Dendritic cell treated with granulocyte-macrophage colony-stimulating factor and Interleukin-4, amounts not matched to agents 40 ng/mL and 50 ng/mL, for 4 days (primary cell): ENCODE measurements around the gene SYT3.

ENCODE experiments used
- H3K27ac Mint-ChIP-seq: one replicate; pipeline ENCODE4 v1.8.0; 2022; ENCODE audit warnings: mild to moderate bottlenecking, mixed read lengths
- H3K27me3 Mint-ChIP-seq: one replicate; pipeline ENCODE4 v1.8.0; 2022; ENCODE audit warnings: mild to moderate bottlenecking, mixed read lengths
- H3K36me3 Mint-ChIP-seq: one replicate; pipeline ENCODE4 v1.8.0; 2022; ENCODE audit warnings: low read depth, mixed read lengths
- H3K4me1 Mint-ChIP-seq: one replicate; pipeline ENCODE4 v1.8.0; 2022; ENCODE audit warnings: low read depth, mixed read lengths
- H3K4me3 Mint-ChIP-seq: one replicate; pipeline ENCODE4 v1.8.0; 2022; ENCODE audit warnings: mild to moderate bottlenecking, moderate library complexity, mixed read lengths
- H3K9me3 Mint-ChIP-seq: one replicate; pipeline ENCODE4 v1.8.0; 2022; ENCODE audit warnings: mixed read lengths
- intact Hi-C: fragments of 100-400 bp; cut with micrococcal nuclease; formaldehyde crosslinking; loops from one replicate; pipeline ENCODE4 v1.15.0; 2022

SYT3 gene

GRCh38 chr19:50657222-50657669 lies 17.6 kb upstream of the SYT3 start:
- Mint-ChIP-seq H3K27ac (no peak overlapping the region), H3K27me3 (peaks cover 76% of the 10 kb centered on the region), H3K9me3 (peaks cover 34% of the 10 kb centered on the region), H3K4me3 (no peak overlapping the region), H3K36me3 (peaks cover 6% of the 10 kb centered on the region), H3K4me1 (peaks cover 11% of the 10 kb centered on the region)
- intact Hi-C loops: no loop called here

DNA sequence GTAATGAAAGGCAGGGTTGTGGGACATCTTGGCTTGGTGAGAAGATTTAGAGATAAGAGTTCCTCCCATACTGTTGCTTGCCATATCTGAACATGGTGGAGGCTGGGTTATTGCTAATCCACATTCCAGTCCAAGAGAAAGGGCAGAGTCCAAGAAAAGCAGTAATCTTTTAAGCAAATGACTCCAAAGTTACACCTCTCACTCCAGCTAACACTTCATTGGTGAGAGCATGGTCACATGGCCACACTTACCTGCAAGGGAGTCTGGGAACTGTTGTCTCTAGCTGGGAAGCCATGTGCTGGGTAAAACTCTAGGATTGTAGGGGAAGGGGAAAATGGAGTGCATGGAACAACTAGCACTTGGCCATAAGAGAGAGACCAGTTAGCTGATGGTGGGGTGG lies 15.2 kb upstream of the SYT3 start:
- H3K4me1 Mint-ChIP-seq: peaks cover 11% of the 10 kb centered on the region
- peaks cover 37% of the 10 kb centered on the region for H3K9me3 Mint-ChIP-seq
- H3K4me3 Mint-ChIP-seq: no peak overlapping the region
- peaks cover 60% of the 10 kb centered on the region for H3K27me3 Mint-ChIP-seq
- H3K27ac Mint-ChIP-seq: no peak overlapping the region
- H3K36me3 Mint-ChIP-seq: peaks cover 6% of the 10 kb centered on the region
- intact Hi-C loops: no loop called here

GRCh38 chr19:50652722-50653121 lies 13.0 kb upstream of the SYT3 start:
- Mint-ChIP-seq H3K27ac (no peak overlapping the region), H3K36me3 (no peaks in the 10 kb centered on the region), H3K9me3 (peaks cover 32% of the 10 kb centered on the region), H3K4me1 (peaks cover 1% of the 10 kb centered on the region), H3K4me3 (no peak overlapping the region), H3K27me3 (peaks cover 48% of the 10 kb centered on the region)
- intact Hi-C loops: no loop called here

GRCh38 chr19:50651174-50651573 lies 11.5 kb upstream of the SYT3 start:
- peaks cover 22% of the 10 kb centered on the region for H3K9me3 Mint-ChIP-seq
- no peaks in the 10 kb centered on the region for H3K36me3 Mint-ChIP-seq
- intact Hi-C loops: no loop called here
- peaks cover 38% of the 10 kb centered on the region for H3K27me3 Mint-ChIP-seq
- H3K27ac Mint-ChIP-seq: no peak overlapping the region
- H3K4me1 Mint-ChIP-seq: no peaks in the 10 kb centered on the region
- no peak overlapping the region for H3K4me3 Mint-ChIP-seq

DNA sequence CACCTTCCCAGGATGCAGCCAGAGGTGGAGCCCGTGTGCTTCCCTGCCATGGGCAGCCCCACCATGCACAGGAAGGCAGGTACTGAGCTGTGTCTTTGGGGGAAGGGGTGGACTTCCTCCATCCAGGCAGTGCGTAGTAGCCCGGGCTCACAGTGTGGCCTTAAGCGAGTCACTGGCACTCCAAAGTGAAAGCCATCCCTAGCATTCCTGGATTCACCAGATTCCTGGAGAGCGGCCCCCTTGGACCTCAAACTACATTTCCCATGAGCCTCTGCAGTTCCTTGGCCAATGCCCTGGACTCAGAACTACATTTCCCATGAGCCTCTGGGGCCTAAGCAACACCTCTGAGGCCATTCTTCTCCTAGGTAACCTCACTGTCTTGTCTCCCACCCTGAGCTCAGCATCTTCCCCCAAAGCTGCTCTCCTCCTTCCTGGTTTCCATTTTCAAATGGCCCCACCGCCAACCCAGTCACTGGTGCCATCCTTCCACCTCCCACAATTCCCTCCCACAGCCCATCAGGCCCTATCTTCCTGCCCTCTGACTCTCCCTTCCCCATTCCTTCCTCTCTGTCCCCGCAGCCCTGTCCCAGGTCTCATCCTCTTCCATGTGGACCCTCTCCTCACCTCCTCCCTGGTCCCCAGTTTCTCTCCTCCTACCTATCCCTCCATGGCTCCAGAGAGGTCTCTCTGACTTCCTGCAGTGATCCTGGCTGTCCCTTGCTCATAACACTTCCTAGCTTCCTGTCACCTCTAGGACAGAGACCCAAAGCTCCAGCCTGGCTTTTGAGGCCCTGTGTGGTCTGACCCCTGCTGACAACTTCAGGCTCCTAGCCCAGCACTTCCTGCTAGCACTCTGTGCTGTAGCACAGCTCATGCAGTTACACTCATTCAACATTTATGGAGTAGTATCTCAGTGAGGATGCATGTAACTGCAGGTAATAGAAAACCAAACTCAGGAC lies 10.0 kb upstream of the SYT3 start, which contains the start of gene C19orf81:
TSS of gene C19orf81 (plus strand) at position 13 of the 959 bp plus-strand sequence. CDS start at position 13, 0 bp downstream.
- intact Hi-C loops: no loop called here
- Mint-ChIP-seq H3K4me1 (no peaks in the 10 kb centered on the region), H3K9me3 (peaks cover 8% of the 10 kb centered on the region), H3K27me3 (peaks cover 26% of the 10 kb centered on the region), H3K36me3 (no peaks in the 10 kb centered on the region), H3K27ac (no peak within 1 kb of the TSS), H3K4me3 (no peak within 1 kb of the TSS)

GRCh38 chr19:50648659-50649058 lies 9.0 kb upstream of the SYT3 start:
- Mint-ChIP-seq H3K27me3 (peaks cover 18% of the 10 kb centered on the region), H3K4me1 (no peaks in the 10 kb centered on the region), H3K4me3 (no peak overlapping the region), H3K9me3 (peaks cover 6% of the 10 kb centered on the region), H3K36me3 (no peaks in the 10 kb centered on the region), H3K27ac (no peak overlapping the region)
- intact Hi-C loops: no loop called here

- H3K9me3 Mint-ChIP-seq: peaks cover 6% of the 10 kb centered on the region
- no peak overlapping the region for H3K27ac Mint-ChIP-seq
- H3K4me3 Mint-ChIP-seq: no peak overlapping the region
- H3K27me3 Mint-ChIP-seq: peaks cover 14% of the 10 kb centered on the region
- no peaks in the 10 kb centered on the region for H3K4me1 Mint-ChIP-seq
- H3K36me3 Mint-ChIP-seq: no peaks in the 10 kb centered on the region
- intact Hi-C loops: no loop called here
Measured at GRCh38 chr19:50647879-50648615, 8.4 kb upstream of the SYT3 start.

DNA sequence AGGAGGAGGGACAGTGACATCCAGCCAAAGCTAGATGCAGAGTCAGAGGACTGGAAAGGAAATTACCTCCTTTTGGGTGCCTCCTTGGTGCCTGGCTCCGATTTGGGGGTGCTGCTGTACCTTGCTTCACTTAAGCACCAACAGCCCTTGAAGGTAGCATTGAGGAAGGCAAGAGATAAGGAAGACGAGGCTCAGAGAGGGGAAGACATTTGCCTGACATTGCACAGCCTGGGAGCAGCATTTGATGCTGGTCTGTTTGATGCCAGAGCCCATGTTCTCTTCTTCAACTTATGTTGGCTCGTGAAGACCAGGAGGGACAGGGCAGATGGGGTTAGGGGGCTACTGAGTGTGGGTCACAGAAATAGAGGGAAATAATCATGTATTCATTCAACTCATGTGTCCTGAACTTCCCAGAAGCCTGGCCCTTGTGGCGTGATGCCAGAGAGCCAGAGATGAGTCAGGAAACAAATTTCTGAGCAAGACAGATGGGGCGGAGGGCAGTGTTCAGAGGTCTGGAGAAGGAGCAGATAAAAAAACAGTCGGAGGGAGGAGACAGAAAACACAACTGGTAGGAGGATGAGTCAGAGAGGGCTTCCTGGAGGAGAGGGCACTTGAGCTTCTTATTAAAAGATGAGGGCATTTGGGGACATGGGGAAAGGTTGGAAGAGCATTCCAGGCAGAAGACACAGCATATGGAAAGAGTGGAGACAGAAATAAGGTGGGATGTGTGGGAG lies 6.6 kb upstream of the SYT3 start:
- intact Hi-C loops: no loop called here
- no peak overlapping the region for H3K4me3 Mint-ChIP-seq
- H3K36me3 Mint-ChIP-seq: no peaks in the 10 kb centered on the region
- H3K27me3 Mint-ChIP-seq: peaks cover 11% of the 10 kb centered on the region
- H3K4me1 Mint-ChIP-seq: no peaks in the 10 kb centered on the region
- peaks cover 6% of the 10 kb centered on the region for H3K9me3 Mint-ChIP-seq
- no peak overlapping the region for H3K27ac Mint-ChIP-seq

DNA sequence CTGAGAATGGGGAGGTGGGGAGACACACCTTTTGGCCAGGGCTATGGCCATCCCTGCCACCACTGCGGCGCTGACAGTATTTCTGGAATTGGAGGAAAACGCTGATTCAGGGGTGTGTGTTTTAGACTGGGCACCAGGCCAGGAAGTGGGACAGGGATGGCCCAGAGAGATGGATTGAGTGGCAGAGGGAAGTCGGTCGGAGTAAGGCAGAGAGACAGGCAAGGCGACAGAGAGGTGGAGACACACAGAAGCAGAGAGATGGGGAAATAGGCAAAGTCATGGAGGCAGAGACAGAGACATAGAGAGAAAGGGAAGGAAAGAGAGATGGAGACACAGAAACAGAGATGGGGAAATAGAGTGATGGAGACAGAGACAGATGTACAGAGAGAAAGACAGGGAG lies 5.4 kb upstream of the SYT3 start:
- Mint-ChIP-seq H3K36me3 (no peaks in the 10 kb centered on the region), H3K4me1 (no peaks in the 10 kb centered on the region), H3K27me3 (peaks cover 15% of the 10 kb centered on the region), H3K4me3 (no peak overlapping the region), H3K9me3 (peaks cover 6% of the 10 kb centered on the region), H3K27ac (no peak overlapping the region)
- intact Hi-C loops: no loop called here

GRCh38 chr19:50644315-50644915 lies 4.7 kb upstream of the SYT3 start:
- intact Hi-C loops: no loop called here
- H3K27ac Mint-ChIP-seq: no peak overlapping the region
- no peaks in the 10 kb centered on the region for H3K9me3 Mint-ChIP-seq
- no peaks in the 10 kb centered on the region for H3K4me1 Mint-ChIP-seq
- peaks cover 17% of the 10 kb centered on the region for H3K27me3 Mint-ChIP-seq
- no peaks in the 10 kb centered on the region for H3K36me3 Mint-ChIP-seq
- no peak overlapping the region for H3K4me3 Mint-ChIP-seq

DNA sequence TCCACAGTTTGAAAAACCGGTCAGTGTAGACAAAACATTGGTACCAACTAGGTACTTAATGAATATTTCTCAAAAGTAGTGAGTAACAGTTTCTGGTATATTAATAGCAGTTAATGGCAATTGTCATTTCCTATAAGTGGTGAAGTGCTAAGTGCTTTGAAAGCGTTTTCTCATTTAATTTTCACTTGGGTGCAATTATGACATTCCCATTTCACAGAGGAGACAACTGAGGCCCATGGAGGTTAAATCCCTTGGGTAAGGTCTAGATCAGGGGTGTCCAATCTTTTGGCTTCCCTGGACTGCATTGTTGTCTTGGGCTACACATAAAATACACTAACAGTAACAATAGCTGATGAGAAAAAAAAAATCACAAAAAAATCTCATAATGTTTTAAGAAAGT lies 687 bp upstream of the SYT3 start:
- Mint-ChIP-seq H3K9me3 (no peaks in the 10 kb centered on the region), H3K27ac (no peak overlapping the region), H3K4me3 (no peak overlapping the region), H3K36me3 (no peaks in the 10 kb centered on the region), H3K4me1 (no peaks in the 10 kb centered on the region), H3K27me3 (peaks cover 42% of the 10 kb centered on the region)
- intact Hi-C loops: no loop called here

DNA sequence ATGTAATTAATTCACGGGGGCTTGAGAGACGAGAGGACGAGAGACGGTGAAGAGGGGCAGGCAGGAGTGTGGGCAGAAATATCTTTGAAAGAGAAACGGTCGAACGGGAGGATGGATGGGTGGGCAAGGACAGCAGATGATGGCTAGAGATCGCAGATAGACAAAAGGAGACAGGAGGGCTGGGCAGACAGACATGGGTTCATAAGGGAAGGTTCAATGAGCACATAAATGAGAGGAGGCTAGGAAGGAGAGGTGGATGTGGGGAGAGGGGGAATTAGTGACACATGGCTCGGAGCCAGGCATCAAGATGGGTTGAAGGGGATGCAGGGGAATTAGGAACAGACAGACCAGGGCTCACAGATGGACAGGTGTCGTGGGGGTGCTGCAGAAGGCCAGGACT lies 1.1 kb downstream of the SYT3 start:
- peaks cover 42% of the 10 kb centered on the region for H3K27me3 Mint-ChIP-seq
- intact Hi-C loops: no loop called here
- no peaks in the 10 kb centered on the region for H3K4me1 Mint-ChIP-seq
- H3K27ac Mint-ChIP-seq: no peak overlapping the region
- peaks cover 9% of the 10 kb centered on the region for H3K9me3 Mint-ChIP-seq
- no peak overlapping the region for H3K4me3 Mint-ChIP-seq
- no peaks in the 10 kb centered on the region for H3K36me3 Mint-ChIP-seq

DNA sequence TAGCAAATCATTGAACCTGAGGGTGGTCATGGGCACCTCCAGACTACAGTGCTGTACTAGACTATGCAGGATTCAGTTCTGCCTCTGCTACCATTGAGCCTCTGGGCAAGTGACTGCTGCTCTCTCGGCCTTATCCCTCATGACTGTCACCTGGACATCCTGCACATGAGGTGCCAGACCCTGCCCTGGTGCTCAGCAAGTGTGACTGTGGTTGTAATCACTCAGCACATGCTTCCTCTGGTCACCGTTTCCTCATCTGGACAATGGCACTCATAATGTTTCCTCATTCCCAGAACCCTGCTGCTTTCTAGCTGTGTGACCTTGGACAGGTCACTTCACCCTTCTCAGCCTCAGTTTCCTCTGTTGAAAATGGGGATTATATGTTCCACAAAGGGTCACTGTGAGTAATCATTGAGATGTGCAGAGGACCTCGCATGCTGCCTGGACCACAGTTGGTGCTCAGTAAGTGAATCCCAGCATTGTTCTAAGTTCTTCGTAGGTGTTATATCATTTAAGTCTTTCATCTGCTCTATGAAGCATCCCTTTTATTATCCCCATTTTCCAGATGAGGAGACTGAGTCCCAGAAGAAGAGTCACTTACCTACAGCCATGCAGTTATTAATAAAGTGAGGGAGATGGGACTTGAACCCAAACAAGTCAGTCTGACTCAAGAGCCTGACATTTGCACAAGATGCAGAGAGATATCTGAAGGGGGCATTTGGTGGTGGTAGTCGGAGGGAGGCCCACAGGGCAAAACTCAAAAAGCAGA lies 3.2 kb downstream of the SYT3 start:
- intact Hi-C loops: no loop called here
- H3K36me3 Mint-ChIP-seq: no peaks in the 10 kb centered on the region
- no peak overlapping the region for H3K4me3 Mint-ChIP-seq
- H3K27ac Mint-ChIP-seq: no peak overlapping the region
- no peaks in the 10 kb centered on the region for H3K4me1 Mint-ChIP-seq
- peaks cover 9% of the 10 kb centered on the region for H3K9me3 Mint-ChIP-seq
- peaks cover 40% of the 10 kb centered on the region for H3K27me3 Mint-ChIP-seq
